Natural killer cell (primary cell): Measurements from ENCODE around the gene ZBTB14. TPM values are rescaled to one million over a fixed set of nuclear protein-coding genes. Genes with fewer than 3 reads are reported as not detected.

Experiments used
- ATAC-seq, 3 donors: fragments of 150-1000 bp in 2 of 3; fragments of 200-7000 bp in 1 of 3; cut with Tn5 transposase; 1 replicate in 1 of 3; 2 replicates in 2 of 3; pipeline ENCODE4 v1.10.0; 2021; ENCODE audit warnings: mild to moderate bottlenecking in 2 of 3, moderate library complexity in 2 of 3
- DNase-seq, 2 donors: peaks; one replicate each; pipeline versions ENCODE4 v3.0.0 to v3.0.0-alpha.2; 2013 to 2021; ENCODE audit warnings: mixed read lengths in 1 of 2
- H3K27ac ChIP-seq: one replicate; pipeline ENCODE4 v1.5.1; 2013; ENCODE audit warnings: mild to moderate bottlenecking, low read length
- H3K27me3 ChIP-seq: one replicate; pipeline ENCODE4 v1.6.1; 2013; ENCODE audit warnings: low read length; ENCODE audit not compliant: control insufficient read depth, insufficient read depth
- H3K36me3 ChIP-seq: one replicate; pipeline ENCODE4 v1.6.1; 2013; ENCODE audit warnings: low read length; ENCODE audit not compliant: control insufficient read depth, insufficient read depth
- H3K4me1 ChIP-seq: one replicate; pipeline ENCODE4 v1.6.1; 2013; ENCODE audit warnings: low read length; ENCODE audit not compliant: control insufficient read depth, insufficient read depth
- H3K4me3 ChIP-seq: one replicate; pipeline ENCODE4 v1.5.1; 2013; ENCODE audit warnings: low read length
- H3K9me3 ChIP-seq: one replicate; pipeline ENCODE4 v1.6.1; 2013; ENCODE audit warnings: low read length; ENCODE audit not compliant: control insufficient read depth, insufficient read depth
- H3K27ac Mint-ChIP-seq, 2 donors: one replicate each; pipeline ENCODE4 v1.8.0; 2022; ENCODE audit warnings: mild to moderate bottlenecking in 2 of 2, mixed read lengths in 2 of 2, moderate library complexity in 1 of 2
- H3K27me3 Mint-ChIP-seq, 2 donors: one replicate each; pipeline ENCODE4 v1.8.0; 2022; ENCODE audit warnings: low read depth in 2 of 2, mixed read lengths in 2 of 2
- H3K36me3 Mint-ChIP-seq: one replicate; pipeline ENCODE4 v1.8.0; 2022; ENCODE audit warnings: mixed read lengths
- H3K4me1 Mint-ChIP-seq, 2 donors: one replicate each; pipeline ENCODE4 v1.8.0; 2022; ENCODE audit warnings: mixed read lengths in 2 of 2
- H3K4me3 Mint-ChIP-seq: one replicate; pipeline ENCODE4 v1.8.0; 2022; ENCODE audit warnings: mild to moderate bottlenecking, moderate library complexity, mixed read lengths
- H3K9me3 Mint-ChIP-seq, 2 donors: one replicate each; pipeline ENCODE4 v1.8.0; 2022; ENCODE audit warnings: mixed read lengths in 2 of 2
- CTCF ChIP-seq: fragments of 200-600 bp; IDR thresholded peaks from one replicate; pipeline ENCODE4 v1.8.0; 2022; ENCODE audit warnings: antibody characterized with exemption
- WGBS: methylation state at CpG from one replicate; pipeline ENCODE4 v1.1.7; 2013; ENCODE audit warnings: missing lambda C conversion rate; ENCODE audit not compliant: insufficient coverage; 5-methylcytosine and 5-hydroxymethylcytosine counted together
- intact Hi-C: fragments of 100-400 bp; cut with micrococcal nuclease; formaldehyde crosslinking; loops from one replicate; pipeline ENCODE4 v1.14.2; 2022
- total RNA-seq, 4 donors: library from RNA; stranded (reverse); fragments of 120-200 nt in 1 of 4; gene quantifications; one replicate each; pipeline versions ENCODE4 v1.2.3 to v1.2.4, GENCODE V29; 2013 to 2022

The ZBTB14 gene
- total RNA-seq, 3 donors from 2014 or later (not counting 1 experiment from before 2014, with no cell fraction given) = 24.7 to 25.9 (median 25.5) TPM

- DNase-seq = no peak
- WGBS = 67% methylated on average over 1 of the region's 1 CpG
- Mint-ChIP-seq H3K9me3 (no peaks in the 10 kb centered on the region), H3K4me3 (no peak overlapping the region), H3K27me3 (peaks cover 22 to 54% of the 10 kb centered on the region in 2 donors), H3K36me3 (peaks cover 4% of the 10 kb centered on the region), H3K4me1 (peaks cover 3% of the 10 kb centered on the region in 2 donors), H3K27ac (no peak overlapping the region)
- Histone ChIP-seq H3K4me1 (no peaks in the 10 kb centered on the region), H3K9me3 (no peaks in the 10 kb centered on the region), H3K27ac (no peak overlapping the region), H3K4me3 (no peak overlapping the region), H3K27me3 (peaks cover 8% of the 10 kb centered on the region), H3K36me3 (no peaks in the 10 kb centered on the region)
- TF ChIP-seq CTCF = no peak
- intact Hi-C loops = no loop called here
- no peak for ATAC-seq
Measured at GRCh38 chr18:5304232-5304631, 8.7 kb upstream of the ZBTB14 start.

DNA sequence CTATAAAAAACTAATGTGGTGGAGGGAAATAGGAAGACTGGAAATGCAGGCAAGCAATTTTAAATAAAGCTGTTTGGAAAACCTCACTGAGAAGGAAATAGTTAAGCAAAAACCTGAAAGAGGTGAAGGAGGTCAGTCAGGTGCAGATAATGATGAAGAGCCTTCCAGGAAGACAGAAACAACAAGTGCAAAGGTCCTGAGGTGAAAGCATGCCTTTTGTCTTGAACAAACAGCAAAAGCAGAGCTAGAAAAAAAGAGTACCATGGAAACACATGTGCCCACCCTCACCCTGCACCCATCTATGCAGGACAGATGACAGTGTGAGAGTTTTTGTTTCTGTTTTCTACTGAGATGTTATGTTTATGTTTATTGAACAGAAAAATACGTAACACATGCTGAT, 8.1 kb upstream of the ZBTB14 start:
- Histone ChIP-seq H3K36me3 (no peaks in the 10 kb centered on the region), H3K4me3 (no peak overlapping the region), H3K27me3 (peaks cover 8% of the 10 kb centered on the region), H3K4me1 (no peaks in the 10 kb centered on the region), H3K9me3 (no peaks in the 10 kb centered on the region), H3K27ac (no peak overlapping the region)
- H3K4me3 Mint-ChIP-seq = no peak overlapping the region
- no peak overlapping the region for H3K27ac Mint-ChIP-seq
- peaks cover 25 to 59% of the 10 kb centered on the region in 2 donors for H3K27me3 Mint-ChIP-seq
- no peak for DNase-seq
- ATAC-seq = no peak
- no CpG with 5 or more reads among the region's 1 CpG for WGBS
- intact Hi-C loops = no loop called here
- H3K36me3 Mint-ChIP-seq = peaks cover 4% of the 10 kb centered on the region
- H3K4me1 Mint-ChIP-seq = no peaks in the 10 kb centered on the region
- no peaks in the 10 kb centered on the region for H3K9me3 Mint-ChIP-seq
- TF ChIP-seq CTCF = no peak

GRCh38 chr18:5302606-5303005, 7.1 kb upstream of the ZBTB14 start:
- intact Hi-C loops = no loop called here
- peaks cover 8% of the 10 kb centered on the region for H3K27me3 ChIP-seq
- no peak overlapping the region for H3K27ac ChIP-seq
- no peaks in the 10 kb centered on the region for H3K9me3 Mint-ChIP-seq
- peaks cover under 1% of the 10 kb centered on the region for H3K4me1 ChIP-seq
- no peak for TF ChIP-seq CTCF
- H3K4me3 Mint-ChIP-seq = no peak overlapping the region
- H3K36me3 Mint-ChIP-seq = peaks cover 4% of the 10 kb centered on the region
- H3K27ac Mint-ChIP-seq = no peak overlapping the region
- no peaks in the 10 kb centered on the region for H3K9me3 ChIP-seq
- 82% methylated on average over 4 of the region's 4 CpGs for WGBS
- peaks cover 3% of the 10 kb centered on the region in 2 donors for H3K4me1 Mint-ChIP-seq
- no peak overlapping the region for H3K4me3 ChIP-seq
- H3K36me3 ChIP-seq = no peaks in the 10 kb centered on the region
- H3K27me3 Mint-ChIP-seq = peaks cover 25 to 59% of the 10 kb centered on the region in 2 donors
- DNase-seq (no peak), ATAC-seq (no peak)

GRCh38 chr18:5300476-5301010, 5.0 kb upstream of the ZBTB14 start:
- Mint-ChIP-seq H3K27me3 (peaks cover 25 to 59% of the 10 kb centered on the region in 2 donors), H3K9me3 (no peaks in the 10 kb centered on the region), H3K4me3 (no peak overlapping the region), H3K4me1 (peaks cover 12 to 14% of the 10 kb centered on the region in 2 donors), H3K36me3 (peaks cover 4% of the 10 kb centered on the region), H3K27ac (no peak overlapping the region)
- WGBS = 96% methylated on average over 3 of the region's 4 CpGs
- intact Hi-C loops = no loop called here
- H3K9me3 ChIP-seq = no peaks in the 10 kb centered on the region
- peaks cover 8% of the 10 kb centered on the region for H3K27me3 ChIP-seq
- no peaks in the 10 kb centered on the region for H3K36me3 ChIP-seq
- H3K4me3 ChIP-seq = no peak overlapping the region
- ATAC-seq (no peak), DNase-seq (no peak)
- no peak for TF ChIP-seq CTCF
- peaks cover 5% of the 10 kb centered on the region for H3K4me1 ChIP-seq
- no peak overlapping the region for H3K27ac ChIP-seq
